Pons (tissue), 1 donor: ENCODE data around the gene NIPBL.
"Not testable (repeated sequence)": the region's sequence is repeated elsewhere in the genome, so short reads cannot be mapped to it uniquely, and the experiment has no call there.

ENCODE experiments used
- DNase-seq: peaks from one replicate; pipeline ENCODE4 v3.0.0-alpha.2; 2016; ENCODE audit warnings: low spot score

NIPBL gene

GRCh38 chr5:36901077-36901476 is 24.5 kb downstream of the NIPBL start:
- not testable (repeated sequence) for DNase-seq

- no peak for DNase-seq
These were observed 25.3 kb downstream of the NIPBL start for GRCh38 chr5:36901856-36902255.

- no peak for DNase-seq
These were observed 25.8 kb downstream of the NIPBL start for GRCh38 chr5:36902353-36902752.

DNA sequence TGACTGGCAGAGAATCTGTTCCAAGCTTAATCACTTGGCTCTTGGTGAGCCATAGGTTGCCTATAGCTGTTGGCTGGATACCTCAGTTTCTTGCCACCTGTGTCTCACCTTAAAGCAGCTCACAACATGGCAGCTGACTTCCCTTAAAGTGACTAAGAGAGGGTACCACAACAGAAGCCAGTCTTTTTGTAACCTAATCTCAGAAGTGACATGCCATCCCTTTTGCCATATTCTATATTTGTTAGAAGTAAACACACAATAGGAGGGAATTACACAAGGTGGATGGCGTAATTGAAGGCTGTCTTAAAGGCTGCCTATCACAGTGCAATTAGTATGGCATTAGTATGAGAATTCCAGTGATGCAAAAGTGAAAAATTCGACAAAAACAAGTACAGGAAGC is 28.1 kb downstream of the NIPBL start:
- no peak for DNase-seq

DNA sequence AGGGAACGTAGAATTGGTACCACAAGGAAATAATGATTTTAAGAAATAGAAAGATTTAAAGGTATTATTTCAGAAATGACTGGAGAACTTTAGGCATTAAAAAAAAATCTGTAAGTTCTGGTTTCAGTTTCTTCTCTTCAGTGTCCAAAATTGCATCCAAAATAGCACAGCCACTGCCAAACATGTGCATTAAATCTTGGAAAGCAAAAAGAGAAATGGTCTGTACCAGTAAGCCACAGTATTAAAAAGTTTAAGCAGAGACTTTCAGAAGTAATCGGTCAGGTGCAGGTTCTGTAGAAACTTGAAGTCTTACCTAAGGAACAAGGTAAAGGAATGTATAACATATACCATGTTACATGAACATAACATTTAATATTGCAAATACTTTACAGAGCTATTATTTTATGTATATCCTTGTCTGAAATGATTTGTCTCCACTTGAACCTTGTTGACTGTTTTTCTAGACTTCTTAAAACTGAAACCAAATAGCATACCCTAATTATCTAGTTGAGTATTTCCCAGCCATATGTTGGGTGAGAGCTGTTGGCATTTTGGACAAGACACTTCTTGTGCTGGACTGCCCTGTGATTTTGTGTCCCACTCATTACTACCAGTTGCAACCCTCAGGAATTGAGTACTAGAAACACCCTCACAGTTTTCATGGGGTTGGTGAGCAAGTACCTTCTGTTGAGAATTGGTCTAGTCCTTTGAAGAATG is 32.1 kb downstream of the NIPBL start:
- no peak for DNase-seq

GRCh38 chr5:36915653-36916052 is 39.1 kb downstream of the NIPBL start:
- no peak for DNase-seq

DNA sequence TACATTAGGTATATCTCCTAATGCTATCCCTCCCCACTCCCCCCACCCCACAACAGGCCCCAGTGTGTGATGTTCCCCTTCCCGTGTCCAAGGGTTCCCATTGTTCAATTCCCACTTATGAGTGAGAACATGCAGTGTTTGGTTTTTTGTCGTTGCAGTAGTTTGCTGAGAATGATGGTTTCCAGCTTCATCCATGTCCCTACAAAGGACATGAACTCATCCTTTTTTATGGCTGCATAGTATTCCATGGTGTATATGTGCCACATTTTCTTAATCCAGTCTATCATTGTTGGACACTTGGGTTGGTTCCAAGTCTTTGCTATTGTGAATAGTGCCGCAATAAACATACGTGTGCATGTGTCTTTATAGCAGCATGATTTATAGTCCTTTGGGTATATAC is 40.0 kb downstream of the NIPBL start:
- DNase-seq = not testable (repeated sequence)

DNA sequence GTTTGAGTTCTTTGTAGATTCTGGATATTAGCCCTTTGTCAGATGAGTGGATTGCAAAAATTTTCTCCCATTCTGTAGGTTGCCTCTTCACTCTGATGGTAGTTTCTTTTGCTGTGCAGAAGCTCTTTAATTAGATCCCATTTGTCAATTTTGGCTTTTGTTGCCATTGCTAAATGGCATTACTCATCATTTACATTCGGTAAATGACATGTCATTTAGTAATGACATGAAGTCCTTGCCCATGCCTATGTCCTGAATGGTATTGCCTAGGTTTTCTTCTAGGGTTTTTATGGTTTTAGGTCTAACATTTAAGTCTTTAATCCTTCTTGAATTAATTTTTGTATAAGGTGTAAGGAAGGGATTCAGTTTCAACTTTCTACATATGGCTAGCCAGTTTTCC is 40.8 kb downstream of the NIPBL start:
- not testable (repeated sequence) for DNase-seq

DNA sequence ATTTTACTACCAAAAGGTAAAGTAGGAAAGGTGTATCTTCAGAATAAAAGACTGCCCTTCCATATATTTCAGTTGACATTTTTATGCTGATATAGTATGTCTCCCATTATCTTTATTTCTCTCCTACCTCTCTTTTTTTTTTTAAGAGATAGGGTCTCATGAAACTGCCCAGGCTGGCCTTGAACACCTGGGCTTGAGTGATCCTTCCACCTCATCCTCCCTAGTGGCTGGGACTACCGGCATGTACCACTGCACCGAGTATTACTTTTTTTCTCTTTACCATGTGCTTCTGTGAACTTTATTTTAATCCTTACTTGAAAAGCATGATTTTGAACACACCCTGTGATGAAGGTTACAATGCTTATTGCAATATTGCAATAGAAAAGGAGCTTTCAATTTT is 42.7 kb downstream of the NIPBL start:
- DNase-seq = no peak

- no peak for DNase-seq
These were observed 43.1 kb downstream of the NIPBL start for GRCh38 chr5:36919650-36920049.

GRCh38 chr5:36928947-36929346 is 52.4 kb downstream of the NIPBL start:
- no peak for DNase-seq

DNA sequence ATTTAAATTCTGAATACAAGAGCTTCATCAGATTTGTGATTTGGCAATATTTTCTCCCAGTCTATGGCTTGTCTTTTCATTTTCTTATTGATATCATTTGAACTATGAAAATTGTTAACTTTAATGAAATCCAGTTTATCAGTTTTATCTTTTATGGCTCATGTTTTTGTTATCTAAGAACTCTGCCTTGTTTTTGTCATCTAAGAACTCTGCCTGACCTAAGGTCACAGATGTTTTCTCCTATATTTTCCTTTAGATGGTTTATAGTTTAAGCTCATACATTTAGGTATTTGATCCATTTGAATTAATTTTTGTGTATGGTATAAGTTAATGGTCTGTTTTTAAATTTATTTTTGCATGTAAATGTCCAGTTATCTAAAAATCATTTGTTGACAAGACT is 52.9 kb downstream of the NIPBL start:
- no peak for DNase-seq

- no peak for DNase-seq
These were observed 55.5 kb downstream of the NIPBL start for GRCh38 chr5:36932056-36932455.

DNA sequence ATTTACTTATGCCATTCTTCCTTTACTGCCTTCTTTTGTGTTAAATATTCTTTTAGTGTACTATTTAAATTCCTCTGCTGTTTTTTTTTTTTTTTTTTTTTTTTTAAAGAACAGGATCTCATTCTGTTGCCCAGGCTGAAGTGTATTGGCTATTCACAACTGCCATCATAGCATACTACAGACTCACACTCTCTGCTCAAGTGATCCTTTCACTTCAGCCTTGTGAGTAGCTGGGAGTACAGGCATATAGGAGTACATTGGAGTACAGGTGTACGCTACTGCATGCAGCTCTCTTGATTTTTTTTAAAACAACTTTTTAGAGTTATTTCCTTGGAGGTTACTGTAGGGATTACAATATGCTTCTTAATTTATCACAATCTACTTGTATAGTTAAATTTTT is 56.1 kb downstream of the NIPBL start:
- DNase-seq = no peak

DNA sequence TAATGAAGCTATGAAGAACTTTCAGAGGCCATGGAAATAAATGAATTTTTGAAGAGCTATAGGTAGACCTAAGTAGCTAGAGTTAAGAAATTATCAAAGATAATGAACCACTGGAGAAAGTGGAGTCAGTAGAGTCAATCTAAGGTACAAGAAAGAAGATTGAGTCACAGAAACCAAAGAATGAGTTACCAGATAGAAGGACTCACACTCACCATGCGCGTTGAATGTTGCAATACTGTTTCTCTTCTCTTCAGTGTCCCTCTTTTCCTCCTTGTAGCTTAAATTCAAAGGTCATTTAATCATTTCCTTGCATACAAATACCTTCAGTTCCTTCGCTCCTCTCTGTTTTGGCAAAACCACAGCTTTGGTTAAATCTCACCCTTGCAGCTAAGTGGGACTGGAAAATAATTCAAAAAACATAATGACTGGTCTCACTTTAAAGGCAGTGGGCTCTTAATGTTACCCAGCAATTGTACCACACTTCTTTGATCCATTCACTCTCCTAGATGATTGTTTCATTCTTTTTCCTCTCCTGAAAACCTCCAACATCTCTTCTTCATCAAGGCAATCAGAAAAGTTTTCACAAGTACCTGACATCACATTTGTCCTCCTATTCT is 58.3 kb downstream of the NIPBL start:
- no peak for DNase-seq

- no peak for DNase-seq
These were observed 59.2 kb downstream of the NIPBL start for GRCh38 chr5:36935805-36936204.

GRCh38 chr5:36936309-36936708 is 59.7 kb downstream of the NIPBL start:
- no peak for DNase-seq

GRCh38 chr5:36938129-36938528 is 61.6 kb downstream of the NIPBL start:
- no peak for DNase-seq

- no peak for DNase-seq
These were observed 63.6 kb downstream of the NIPBL start for GRCh38 chr5:36939969-36940858.

DNA sequence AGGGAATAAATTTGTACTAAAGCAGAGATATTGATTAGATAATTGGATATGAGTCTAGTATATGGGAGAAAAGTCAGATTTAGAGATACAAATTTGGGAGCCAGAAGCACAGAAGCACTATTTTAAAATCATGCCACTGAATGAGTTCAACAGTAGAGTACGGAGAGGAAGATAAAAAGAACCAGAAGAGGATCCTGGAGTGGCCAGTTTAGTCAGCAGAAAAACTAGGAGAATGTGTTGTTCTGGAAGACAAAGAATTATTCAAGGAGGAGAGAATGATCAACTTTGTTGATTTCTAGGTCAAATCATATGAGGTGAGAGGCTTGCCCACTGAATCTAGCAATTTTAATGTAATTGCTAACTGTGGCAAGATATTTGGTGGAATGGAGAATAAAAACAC is 67.0 kb downstream of the NIPBL start:
- DNase-seq = peak; percentile 63

DNA sequence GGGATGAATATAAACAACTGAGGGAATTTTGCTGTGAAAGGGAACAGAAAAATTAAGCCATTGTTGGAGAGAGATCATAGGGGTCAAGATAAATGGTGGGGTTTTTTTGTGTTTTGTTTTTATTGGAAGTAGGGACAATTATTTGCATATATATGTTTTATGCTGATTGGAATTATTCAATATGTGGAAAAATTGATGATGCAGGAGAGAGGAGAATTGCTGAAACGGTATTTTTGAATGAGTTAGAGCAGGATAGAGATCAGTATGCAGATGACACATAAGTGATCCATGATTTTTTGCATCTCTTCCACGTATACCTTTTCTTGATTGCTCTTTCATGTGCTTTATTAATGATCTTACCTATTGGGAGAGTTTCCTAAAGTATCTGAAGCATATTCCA is 67.5 kb downstream of the NIPBL start:
- no peak for DNase-seq

DNA sequence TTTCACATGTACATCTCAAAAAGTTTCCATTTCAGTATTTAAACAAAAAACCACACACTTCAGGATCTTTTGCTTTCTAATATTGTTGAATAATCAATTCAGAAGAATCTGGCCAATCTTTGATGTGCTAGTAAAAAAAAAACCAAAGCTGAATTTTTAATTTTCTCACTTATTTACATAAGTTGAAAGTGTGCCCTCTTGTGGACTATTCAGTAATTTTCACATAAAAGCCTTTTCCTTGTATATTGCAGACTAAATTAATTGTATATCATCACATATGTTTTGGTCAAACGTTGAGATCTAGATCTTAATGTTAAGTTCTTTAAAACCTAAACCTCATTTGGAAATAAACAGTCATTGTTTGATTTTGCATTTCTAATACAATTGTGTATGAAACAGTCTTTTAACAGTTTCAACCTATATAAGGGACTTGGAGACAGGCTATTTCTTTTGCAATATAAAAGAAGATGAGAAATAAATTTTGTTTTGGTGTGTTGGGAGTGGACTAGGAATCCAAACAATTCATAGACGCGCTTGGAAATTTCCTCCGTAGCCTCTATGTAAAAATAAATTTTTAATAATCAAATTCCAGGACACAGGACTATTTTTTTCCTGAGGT is 68.1 kb downstream of the NIPBL start:
- DNase-seq = peak; percentile 85

DNA sequence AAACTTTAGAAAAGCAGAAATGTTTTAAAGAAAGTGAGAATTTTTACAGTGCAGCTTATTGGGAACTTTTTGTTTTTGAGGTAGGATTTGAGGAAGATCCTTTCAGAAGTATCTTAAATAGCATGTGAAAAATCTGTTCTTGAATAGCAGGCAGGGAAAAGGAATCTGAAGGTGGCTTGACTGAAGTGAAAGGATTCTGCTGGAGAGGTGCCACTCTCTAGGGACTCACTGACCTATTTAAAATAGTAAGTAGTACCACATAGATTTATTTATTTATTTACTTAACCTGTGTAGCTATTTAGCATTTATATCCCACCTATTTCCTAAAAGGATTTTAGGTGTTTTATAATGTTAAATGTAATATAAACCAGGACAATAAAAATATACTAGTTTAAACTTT is 69.1 kb downstream of the NIPBL start:
- no peak for DNase-seq
